ENCODE data around the gene CRB1. TPM values are rescaled to one million over a fixed set of nuclear protein-coding genes. Genes with fewer than 3 reads are reported as not detected.

The CRB1 gene
- polyA plus RNA-seq, 1 donor (not counting 4 experiments of a cell fraction or from before 2014, with no cell fraction given) = 0.04 TPM

GRCh38 chr1:197320991-197321531, 53.0 kb downstream of the CRB1 start:
- Histone ChIP-seq H4K20me1 (ENCODE audit: control insufficient read depth, extremely low read depth, insufficient read depth, low read length) (no peaks in the 10 kb centered on the region), H3K9me1 (ENCODE audit: control insufficient read depth, extremely low read depth, insufficient read depth, low read length) (no peaks in the 10 kb centered on the region), H2AFZ (ENCODE audit: control insufficient read depth, low read length) (peak overlapping the region; percentile 10), H3K9me3 (ENCODE audit: control insufficient read depth, low read depth, low read length) (no peaks in the 10 kb centered on the region), H3K27me3 (ENCODE audit: control insufficient read depth, extremely low read depth, insufficient read depth, low read length) (no peaks in the 10 kb centered on the region), H3K4me3 (ENCODE audit: control insufficient read depth in 2 of 3, extremely low read depth in 1 of 3, insufficient read depth in 2 of 3, low read depth in 1 of 3, low read length in 3 of 3) (no peak overlapping the region), H3K4me1 (ENCODE audit: control insufficient read depth, extremely low read depth, insufficient read depth, low read length) (no peaks in the 10 kb centered on the region), H3K36me3 (ENCODE audit: control insufficient read depth in 2 of 2, extremely low read depth in 1 of 2, insufficient read depth in 2 of 2, low read length in 2 of 2) (no peaks in the 10 kb centered on the region), H3K4me2 (ENCODE audit: control insufficient read depth, extremely low read depth, insufficient read depth, low read depth, low read length) (no peak overlapping the region), H3K27ac (ENCODE audit: control insufficient read depth, insufficient read depth, low read length) (no peak overlapping the region), H3K79me2 (ENCODE audit: control insufficient read depth, insufficient read depth, low read length) (no peaks in the 10 kb centered on the region), H3K9ac (ENCODE audit: control insufficient read depth, extremely low read depth, insufficient read depth, low read length) (no peak overlapping the region)
- FAIRE-seq = no peak
- dilution Hi-C loops (cut with MboI; ENCODE audit: extremely low pct_ligation_motif_present, low sequenced_read_pairs) = no loop called here
- DNase-seq (ENCODE audit: low read depth, low spot score) = no peak
- TF ChIP-seq CTCF (optimal IDR thresholded peaks at IDR 0.05 in 1 of 3, IDR thresholded peaks at IDR 0.05 in 1 of 3, conservative IDR thresholded peaks at IDR 0.05 in 1 of 3; ENCODE audit: extremely low read depth in 1 of 3, insufficient read depth in 2 of 3, low read length in 3 of 3) (no peak), EZH2 (IDR thresholded peaks at IDR 0.05; ENCODE audit: low read length) (no peak)

DNA sequence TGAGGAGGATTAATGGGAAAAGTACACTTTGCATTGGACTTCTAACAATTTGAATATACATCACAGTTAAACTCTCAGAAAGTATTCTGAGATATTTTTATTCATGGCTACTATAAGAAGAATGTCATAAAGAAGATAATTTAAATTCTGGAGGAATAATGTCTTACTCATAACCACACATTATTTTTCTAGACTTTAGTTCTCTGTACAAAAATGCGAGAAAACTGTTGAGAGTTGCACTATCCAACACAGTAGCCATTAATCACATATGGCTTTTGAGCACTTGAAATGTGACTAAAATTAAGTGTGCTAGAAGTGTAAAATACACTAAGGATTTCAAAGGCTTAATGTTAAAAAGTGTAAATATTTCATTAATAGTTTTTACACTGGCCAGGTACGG, 53.8 kb downstream of the CRB1 start:
- Histone ChIP-seq H3K27me3 (ENCODE audit: control insufficient read depth, extremely low read depth, insufficient read depth, low read length) (no peaks in the 10 kb centered on the region), H3K9ac (ENCODE audit: control insufficient read depth, extremely low read depth, insufficient read depth, low read length) (no peak overlapping the region), H2AFZ (ENCODE audit: control insufficient read depth, low read length) (no peak overlapping the region), H3K27ac (ENCODE audit: control insufficient read depth, insufficient read depth, low read length) (no peak overlapping the region), H4K20me1 (ENCODE audit: control insufficient read depth, extremely low read depth, insufficient read depth, low read length) (no peaks in the 10 kb centered on the region), H3K4me3 (ENCODE audit: control insufficient read depth in 2 of 3, extremely low read depth in 1 of 3, insufficient read depth in 2 of 3, low read depth in 1 of 3, low read length in 3 of 3) (no peak overlapping the region), H3K9me3 (ENCODE audit: control insufficient read depth, low read depth, low read length) (no peaks in the 10 kb centered on the region), H3K4me2 (ENCODE audit: control insufficient read depth, extremely low read depth, insufficient read depth, low read depth, low read length) (no peak overlapping the region), H3K4me1 (ENCODE audit: control insufficient read depth, extremely low read depth, insufficient read depth, low read length) (no peaks in the 10 kb centered on the region), H3K36me3 (ENCODE audit: control insufficient read depth in 2 of 2, extremely low read depth in 1 of 2, insufficient read depth in 2 of 2, low read length in 2 of 2) (no peaks in the 10 kb centered on the region), H3K9me1 (ENCODE audit: control insufficient read depth, extremely low read depth, insufficient read depth, low read length) (no peaks in the 10 kb centered on the region), H3K79me2 (ENCODE audit: control insufficient read depth, insufficient read depth, low read length) (no peaks in the 10 kb centered on the region)
- dilution Hi-C loops (cut with MboI; ENCODE audit: extremely low pct_ligation_motif_present, low sequenced_read_pairs) = no loop called here
- FAIRE-seq = no peak
- no peak for TF ChIP-seq CTCF (optimal IDR thresholded peaks at IDR 0.05 in 1 of 3, IDR thresholded peaks at IDR 0.05 in 1 of 3, conservative IDR thresholded peaks at IDR 0.05 in 1 of 3; ENCODE audit: extremely low read depth in 1 of 3, insufficient read depth in 2 of 3, low read length in 3 of 3)
- no peak for TF ChIP-seq EZH2 (IDR thresholded peaks at IDR 0.05; ENCODE audit: low read length)
- DNase-seq (ENCODE audit: low read depth, low spot score) = no peak

Data from keratinocyte (primary cell).